ENCODE measurements around the gene GPATCH3. TPM values are rescaled to one million over a fixed set of nuclear protein-coding genes. Genes with fewer than 3 reads are reported as not detected.

Gene GPATCH3
- total RNA-seq, 8 experiments from 2014 or later: 8.6 to 26.2 (median 11.8) TPM

GRCh38 chr1:26932531-26932930, 32.3 kb upstream of the GPATCH3 start:
- in situ Hi-C loops (cut with MboI; ENCODE audit: low pct_unique_long_range_greater_than_20kb in 2 of 9, low sequenced_read_pairs in 9 of 9, unreplicated experiment in 9 of 9): no loop called here
- no peak for ATAC-seq (replicated peaks in 6 of 8)
- Histone ChIP-seq H3K4me3 (no peak overlapping the region), H3K27ac (no peak overlapping the region), H3K4me1 (replicated peaks in 1 of 2) (no peaks in the 10 kb centered on the region)
- WGBS, 10 experiments: 74 to 100% (median 98%) methylated on average over 1 to 3 of the region's 3 CpGs

- in situ Hi-C loops (cut with MboI; ENCODE audit: low pct_unique_long_range_greater_than_20kb in 2 of 9, low sequenced_read_pairs in 9 of 9, unreplicated experiment in 9 of 9): no loop called here
- no peak overlapping the region for H3K4me3 ChIP-seq
- WGBS, 10 experiments: 83 to 100% (median 96%) methylated on average over 1 to 3 of the region's 3 CpGs; no CpG with 5 or more reads in 4 of the 10 experiments
- peaks cover 11 to 12% of the 10 kb centered on the region in 2 donors for H3K4me1 ChIP-seq (replicated peaks in 1 of 2)
- no peak overlapping the region for H3K27ac ChIP-seq
- no peak for ATAC-seq (replicated peaks in 6 of 8)
Observed at GRCh38 chr1:26923711-26924110, 23.4 kb upstream of the GPATCH3 start.

DNA sequence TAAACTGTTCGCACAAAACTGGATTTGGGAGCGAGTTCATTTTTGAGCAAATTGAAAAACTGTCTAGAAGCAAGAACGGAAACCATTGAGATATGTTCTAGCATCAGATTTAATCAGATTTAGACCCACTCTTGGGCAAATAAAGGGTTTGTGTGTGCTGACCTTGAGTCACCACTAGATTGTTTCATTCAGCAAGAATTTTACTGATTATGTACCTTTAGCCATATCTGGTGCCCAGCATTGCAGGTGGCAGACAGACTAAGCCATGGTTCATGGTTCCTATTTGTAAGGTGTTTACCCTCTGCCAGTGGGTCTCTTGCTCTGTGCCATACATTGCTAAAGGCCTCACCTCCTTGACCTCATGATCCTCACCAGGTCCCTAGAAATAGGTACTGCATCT, 22.6 kb upstream of the GPATCH3 start:
- no peak for ATAC-seq (replicated peaks in 6 of 8)
- Histone ChIP-seq H3K27ac (no peak overlapping the region), H3K4me1 (replicated peaks in 1 of 2) (peaks cover 11 to 12% of the 10 kb centered on the region in 2 donors), H3K4me3 (peak overlapping the region in 3 of 5 donors; percentile 67 to 80 (median 67))
- in situ Hi-C loops (cut with MboI; ENCODE audit: low pct_unique_long_range_greater_than_20kb in 2 of 9, low sequenced_read_pairs in 9 of 9, unreplicated experiment in 9 of 9): no loop called here
- 79 to 100% (median 92%) methylated on average over 2 to 3 of the region's 3 CpGs; no CpG with 5 or more reads in 3 of the 10 experiments for WGBS, 10 experiments

GRCh38 chr1:26922431-26922729, 22.1 kb upstream of the GPATCH3 start:
- H3K27ac ChIP-seq: no peak overlapping the region
- H3K4me3 ChIP-seq: peak overlapping the region; percentile 67 to 96 (median 76)
- 13 to 39% (median 29%) methylated on average over 3 to 6 of the region's 6 CpGs; no CpG with 5 or more reads in 4 of the 10 experiments for WGBS, 10 experiments
- H3K4me1 ChIP-seq (replicated peaks in 1 of 2): peaks cover 11 to 12% of the 10 kb centered on the region in 2 donors
- no peak for ATAC-seq (replicated peaks in 6 of 8)
- in situ Hi-C loops (cut with MboI; ENCODE audit: low pct_unique_long_range_greater_than_20kb in 2 of 9, low sequenced_read_pairs in 9 of 9, unreplicated experiment in 9 of 9): no loop called here

- Histone ChIP-seq H3K4me1 (replicated peaks in 1 of 2) (peaks cover 11 to 12% of the 10 kb centered on the region in 2 donors), H3K27ac (peak within 1 kb of the TSS; percentile 68 to 90), H3K4me3 (peak within 1 kb of the TSS; percentile 67 to 96 (median 76))
- in situ Hi-C loops (cut with MboI; ENCODE audit: low pct_unique_long_range_greater_than_20kb in 2 of 9, low sequenced_read_pairs in 9 of 9, unreplicated experiment in 9 of 9): no loop called here
- 0 to 3% (median 0%) methylated on average over 2 to 34 of the region's 83 CpGs; no CpG with 5 or more reads in 5 of the 10 experiments for WGBS, 10 experiments
- ATAC-seq (replicated peaks in 6 of 8): peak; percentile 95 to 98 (median 96)
Observed at GRCh38 chr1:26921540-26922430, 21.5 kb upstream of the GPATCH3 start, which contains the start of gene NUDC. TSS of gene NUDC (plus strand) at chr1:26921743. CDS start at chr1:26921849, 106 bp downstream.

GRCh38 chr1:26921126-26921539, 20.9 kb upstream of the GPATCH3 start:
- in situ Hi-C loops (cut with MboI; ENCODE audit: low pct_unique_long_range_greater_than_20kb in 2 of 9, low sequenced_read_pairs in 9 of 9, unreplicated experiment in 9 of 9): no loop called here
- Histone ChIP-seq H3K4me1 (replicated peaks in 1 of 2) (peaks cover 11 to 12% of the 10 kb centered on the region in 2 donors), H3K27ac (peak overlapping the region in 1 of 2 donors; percentile 54), H3K4me3 (peak overlapping the region; percentile 19 to 96 (median 67))
- WGBS, 10 experiments: 14 to 81% (median 25%) methylated on average over 2 to 7 of the region's 7 CpGs; no CpG with 5 or more reads in 4 of the 10 experiments
- ATAC-seq (replicated peaks in 6 of 8): peak; percentile 12 to 46 (median 40)

DNA sequence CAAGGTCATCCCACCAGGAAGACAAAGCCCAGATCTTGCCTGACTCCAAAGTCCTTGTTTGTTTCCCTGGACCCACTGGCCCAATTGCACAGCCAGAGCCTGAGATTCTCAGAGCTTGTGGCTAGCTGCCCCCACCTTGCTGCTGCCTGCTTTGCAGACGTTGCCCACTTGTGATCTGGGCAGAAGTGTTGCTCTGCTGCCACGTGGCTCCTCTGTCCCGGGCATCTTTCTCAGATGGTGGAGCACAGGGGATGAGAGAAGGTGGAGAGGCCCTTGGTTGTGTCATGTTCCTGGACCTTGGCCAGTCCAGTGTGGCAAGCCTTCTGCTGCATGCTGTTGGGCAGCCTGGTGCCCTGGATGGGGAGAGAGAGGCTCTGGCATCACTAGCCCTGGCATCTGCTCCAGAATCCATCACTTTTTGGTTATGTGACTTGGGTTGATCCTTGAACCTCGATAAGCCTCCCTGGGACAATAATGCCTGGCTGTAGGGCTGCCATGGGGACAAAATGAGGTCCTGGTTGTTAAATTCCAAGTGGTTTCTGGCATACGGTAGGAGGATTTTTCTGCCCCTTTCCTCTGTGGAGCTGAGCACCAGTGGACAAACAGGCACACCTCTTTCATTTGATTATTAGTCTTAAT, 15.1 kb upstream of the GPATCH3 start:
- 0 to 67% (median 29%) methylated on average over 1 to 5 of the region's 5 CpGs; no CpG with 5 or more reads in 2 of the 10 experiments for WGBS, 10 experiments
- in situ Hi-C loops (cut with MboI; ENCODE audit: low pct_unique_long_range_greater_than_20kb in 2 of 9, low sequenced_read_pairs in 9 of 9, unreplicated experiment in 9 of 9): loop anchor here in 1 of 9 experiments (10.0 kb wide), 1 partner anchor 59 kb away; no protein-coding TSS in a partner anchor
- no peak for ATAC-seq (replicated peaks in 6 of 8)

DNA sequence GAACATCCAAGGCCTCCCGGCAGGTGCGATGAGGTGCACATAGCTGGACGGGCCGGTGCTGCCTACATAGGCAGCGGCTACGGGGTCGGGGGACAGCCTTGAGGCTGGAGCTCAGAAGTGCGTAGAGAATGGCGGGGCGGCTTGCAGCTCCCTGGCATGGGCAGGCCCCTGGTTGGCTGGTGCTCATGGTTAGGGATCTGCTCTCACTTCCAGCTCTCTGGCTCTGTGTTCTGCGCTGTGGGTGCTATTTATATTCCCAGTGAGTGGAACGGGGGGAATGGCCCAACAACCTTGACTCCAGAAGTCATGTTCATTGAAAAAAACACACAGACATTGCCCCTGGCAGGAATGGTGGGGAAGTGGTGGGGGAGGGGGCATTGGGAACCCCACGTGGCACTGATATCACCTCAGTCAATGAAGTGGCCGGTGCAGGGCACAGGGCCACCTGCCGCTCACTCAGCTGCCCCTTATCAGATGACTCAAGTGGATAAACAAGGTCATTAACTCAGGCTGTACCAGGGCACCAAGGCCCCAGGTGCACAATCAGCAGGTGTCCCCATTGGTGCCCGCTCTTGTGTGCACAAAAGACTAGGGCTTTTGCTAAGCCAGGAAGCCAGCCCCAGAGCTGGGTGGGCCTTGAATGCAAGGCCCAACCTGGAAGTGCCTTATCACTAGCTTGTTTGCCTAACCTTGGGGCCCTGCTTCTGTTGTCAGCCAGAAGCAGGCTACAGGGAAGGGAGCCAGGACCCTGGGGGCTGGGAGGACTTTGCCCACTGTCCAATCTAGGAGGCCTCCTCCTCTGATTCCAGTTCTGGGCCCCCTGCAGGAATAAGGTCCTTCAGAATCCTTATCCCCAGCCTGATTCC, 13.7 kb upstream of the GPATCH3 start, which contains the start of gene NR0B2:
TSS of gene NR0B2 (minus strand) at position 222 of the 866 bp plus-strand sequence. CDS start at position 187, 35 bp downstream.
- peak in 4 of 8 experiments; percentile 10 to 33 (median 24) for ATAC-seq (replicated peaks in 6 of 8)
- 72 to 88% (median 85%) methylated on average over 2 to 15 of the region's 16 CpGs; no CpG with 5 or more reads in 5 of the 10 experiments for WGBS, 10 experiments
- in situ Hi-C loops (cut with MboI; ENCODE audit: low pct_unique_long_range_greater_than_20kb in 2 of 9, low sequenced_read_pairs in 9 of 9, unreplicated experiment in 9 of 9): loop anchor here in 1 of 9 experiments (10.0 kb wide), 1 partner anchor 61 kb away; no protein-coding TSS in a partner anchor
- Histone ChIP-seq H3K27ac (no peak within 1 kb of the TSS), H3K4me1 (replicated peaks in 1 of 2) (no peaks in the 10 kb centered on the region), H3K4me3 (no peak within 1 kb of the TSS)

More for the DNA sequence above, 15.1 kb upstream of the GPATCH3 start:
- Histone ChIP-seq H3K4me1 (replicated peaks in 1 of 2) (no peaks in the 10 kb centered on the region), H3K4me3 (no peak overlapping the region), H3K27ac (no peak overlapping the region)

DNA sequence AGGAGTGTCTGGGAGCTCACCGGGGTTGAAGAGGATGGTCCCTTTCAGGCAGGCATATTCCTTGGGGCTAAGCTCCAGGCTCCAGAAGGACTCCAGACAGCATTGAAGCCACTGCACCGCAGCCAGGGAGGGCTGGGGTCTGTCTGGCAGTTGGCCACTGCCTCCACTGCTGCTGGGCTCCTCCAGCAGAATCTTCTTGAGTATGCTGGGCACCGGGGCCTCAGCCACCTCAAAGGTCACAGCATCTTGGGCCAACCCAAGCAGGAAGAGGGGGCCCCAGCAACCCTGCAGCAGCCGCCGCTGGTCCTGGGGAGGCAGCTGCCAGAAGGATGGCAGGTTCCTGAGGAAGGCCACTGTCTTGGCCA, 13.1 kb upstream of the GPATCH3 start:
- Histone ChIP-seq H3K4me3 (no peak overlapping the region), H3K27ac (no peak overlapping the region), H3K4me1 (replicated peaks in 1 of 2) (no peaks in the 10 kb centered on the region)
- peak in 1 of 8 experiments; percentile 15 for ATAC-seq (replicated peaks in 6 of 8)
- in situ Hi-C loops (cut with MboI; ENCODE audit: low pct_unique_long_range_greater_than_20kb in 2 of 9, low sequenced_read_pairs in 9 of 9, unreplicated experiment in 9 of 9): loop anchor here in 1 of 9 experiments (10.0 kb wide), 1 partner anchor 61 kb away; no protein-coding TSS in a partner anchor
- whole genome bisulfite sequencing, 10 experiments: 64 to 100% (median 73%) methylated on average over 1 to 5 of the region's 5 CpGs; no CpG with 5 or more reads in 4 of the 10 experiments

GRCh38 chr1:26912147-26912490, 11.9 kb upstream of the GPATCH3 start:
- no peak overlapping the region for H3K4me3 ChIP-seq
- H3K4me1 ChIP-seq (replicated peaks in 1 of 2): no peaks in the 10 kb centered on the region
- no peak overlapping the region for H3K27ac ChIP-seq
- ATAC-seq (replicated peaks in 6 of 8): no peak
- in situ Hi-C loops (cut with MboI; ENCODE audit: low pct_unique_long_range_greater_than_20kb in 2 of 9, low sequenced_read_pairs in 9 of 9, unreplicated experiment in 9 of 9): loop anchor here in 1 of 9 experiments (10.0 kb wide), 1 partner anchor 63 kb away; no protein-coding TSS in a partner anchor
- WGBS, 10 experiments: 0 to 88% (median 50%) methylated on average over 1 to 2 of the region's 2 CpGs; no CpG with 5 or more reads in 2 of the 10 experiments

- no peaks in the 10 kb centered on the region for H3K4me1 ChIP-seq (replicated peaks in 1 of 2)
- H3K4me3 ChIP-seq: no peak overlapping the region
- ATAC-seq (replicated peaks in 6 of 8): no peak
- in situ Hi-C loops (cut with MboI; ENCODE audit: low pct_unique_long_range_greater_than_20kb in 2 of 9, low sequenced_read_pairs in 9 of 9, unreplicated experiment in 9 of 9): loop anchor here in 1 of 9 experiments (10.0 kb wide), 1 partner anchor 63 kb away; no protein-coding TSS in a partner anchor
- 13 to 90% (median 72%) methylated on average over 1 to 8 of the region's 8 CpGs; no CpG with 5 or more reads in 5 of the 10 experiments for WGBS, 10 experiments
- no peak overlapping the region for H3K27ac ChIP-seq
Observed at GRCh38 chr1:26911399-26912146, 11.3 kb upstream of the GPATCH3 start.

All from motor neuron (in vitro differentiated cells).